Spleen (tissue), 7 donors: ENCODE results near the gene CX3CL1.

Source experiments
- CTCF ChIP-seq, 11 experiments: fragments of 200-600 bp in 7 of 11; fragments of 450-650 bp in 4 of 11; sonication (generic) in 4 of 11; IDR thresholded peaks in 8 of 11; conservative IDR thresholded peaks in 3 of 11; 1 replicate in 7 of 11; 2 replicates in 4 of 11; pipeline versions ENCODE4 v1.4.0 to v1.8.0; 2016 to 2021; ENCODE audit warnings: antibody characterized with exemption in 11 of 11, inconsistent platforms in 4 of 11, mild to moderate bottlenecking in 1 of 11
- POLR2AphosphoS5 ChIP-seq, 3 donors: sonication (generic); formaldehyde crosslinking; IDR thresholded peaks; one replicate each; pipeline ENCODE4 v1.5.1; 2017; ENCODE audit warnings: antibody characterized with exemption in 3 of 3
- donor health status: DM: no; HTN: no; CAD: no; lungs with moderate emphysema.
- donor health status: DM: no; HTN: no; CAD: no.
- donor health status: DM: no; HTN: no; CAD: no.

GRCh38 chr16:57366544-57367040 is 5.7 kb upstream of the CX3CL1 start:
- TF ChIP-seq CTCF (IDR thresholded peaks at IDR 0.05 in 8 of 11, conservative IDR thresholded peaks at IDR 0.05 in 3 of 11), result no peak
- no peak for TF ChIP-seq POLR2AphosphoS5 (IDR thresholded peaks at IDR 0.05)
